SIG-M5 treated with dmso at 0.1 percent for 504 hours (cell line): ENCODE results near the gene ITGA6.
"Not testable (repeated sequence)": the region's sequence is repeated elsewhere in the genome, so short reads cannot be mapped to it uniquely, and the experiment has no call there.

Experiments used
- DNase-seq: peaks from one replicate; lab custom pipeline; 2025; ENCODE audit not compliant: unreplicated experiment; lab: John Stamatoyannopoulos, UW

ITGA6 gene

GRCh38 chr2:172512810-172513523 lies 85.6 kb downstream of the ITGA6 start:
- DNase-seq = no peak

DNA sequence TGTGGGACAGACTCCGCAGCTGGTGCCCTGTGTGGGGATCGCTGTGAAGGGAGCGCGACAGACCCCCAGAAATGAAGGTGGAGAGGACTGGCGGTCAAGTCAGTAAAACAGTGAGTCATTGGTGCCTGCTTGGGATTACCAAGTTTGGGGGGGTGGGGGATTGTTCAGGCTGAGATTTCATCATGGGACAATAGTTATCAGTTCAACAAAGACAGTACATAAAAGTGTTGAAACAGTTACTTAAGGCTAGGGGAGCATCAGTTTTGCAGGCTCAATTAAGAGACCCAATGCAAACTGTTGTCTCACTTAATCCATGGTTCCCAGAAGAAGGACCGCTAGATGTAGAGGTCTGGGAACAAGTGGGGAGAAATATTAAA lies 86.1 kb downstream of the ITGA6 start:
- peak; percentile 33 for DNase-seq

- DNase-seq = peak; percentile 68
Observed at GRCh38 chr2:172513935-172514586, 86.7 kb downstream of the ITGA6 start.

DNA sequence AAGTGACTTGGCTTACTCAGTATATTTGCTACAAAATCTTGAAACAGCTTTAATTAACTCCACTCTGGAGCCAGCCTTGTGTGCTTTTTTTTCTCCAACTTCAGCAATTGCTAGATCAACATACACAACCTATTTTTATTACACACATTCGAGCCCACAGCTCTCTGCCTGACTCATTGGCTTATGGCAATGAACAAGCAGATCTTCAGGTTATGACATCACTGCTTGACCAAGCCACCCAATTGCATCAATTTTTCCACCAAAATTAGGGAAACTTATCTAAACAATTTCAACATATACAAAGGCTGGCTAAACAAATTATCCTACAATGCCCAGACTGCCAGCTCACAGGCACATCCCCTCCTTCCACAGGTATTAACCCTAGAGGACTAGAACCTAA lies 88.9 kb downstream of the ITGA6 start:
- DNase-seq = peak; percentile 11

DNA sequence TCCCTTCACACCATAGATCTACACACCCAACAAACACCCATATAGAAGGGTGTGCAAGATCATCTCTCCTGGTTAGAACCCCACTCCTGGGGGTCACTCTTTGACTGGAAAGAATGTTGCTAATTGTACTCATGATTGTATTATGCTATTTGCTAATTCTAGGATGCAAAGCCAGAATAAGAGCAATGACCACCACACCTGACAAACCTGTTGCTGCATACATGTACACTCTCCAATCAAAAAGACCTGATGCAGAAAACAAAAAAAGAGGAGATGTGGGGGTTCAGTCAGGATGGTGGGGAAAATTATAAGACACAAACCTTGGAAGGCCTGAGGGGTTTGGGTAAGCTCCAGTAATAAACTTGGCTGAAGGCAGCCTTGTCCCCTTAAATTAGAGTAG lies 91.6 kb downstream of the ITGA6 start:
- DNase-seq = no peak

GRCh38 chr2:172525601-172526000 lies 98.2 kb downstream of the ITGA6 start:
- DNase-seq = no peak

DNA sequence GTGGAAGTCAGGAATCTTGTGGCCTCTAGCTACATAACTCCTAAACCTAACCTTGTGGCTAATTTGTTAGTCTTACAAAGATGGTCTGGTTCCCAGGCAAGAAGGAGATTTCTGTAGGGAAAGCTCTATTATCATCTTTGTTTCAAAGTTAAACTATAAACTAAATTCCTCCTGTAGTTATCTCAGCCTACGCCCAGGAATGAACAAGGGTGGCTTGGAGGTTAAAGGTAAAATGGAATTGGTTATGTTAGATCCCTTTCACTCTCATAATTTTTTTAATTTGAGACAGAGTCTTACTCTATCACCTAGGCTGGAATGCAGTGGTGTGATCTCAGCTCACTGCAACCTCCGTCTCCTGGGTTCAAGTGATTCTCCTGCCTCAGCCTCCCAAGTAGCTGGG lies 103.9 kb downstream of the ITGA6 start:
- no peak for DNase-seq

- not testable (repeated sequence) for DNase-seq
Observed at GRCh38 chr2:172532461-172532860, 105.1 kb downstream of the ITGA6 start.

DNA sequence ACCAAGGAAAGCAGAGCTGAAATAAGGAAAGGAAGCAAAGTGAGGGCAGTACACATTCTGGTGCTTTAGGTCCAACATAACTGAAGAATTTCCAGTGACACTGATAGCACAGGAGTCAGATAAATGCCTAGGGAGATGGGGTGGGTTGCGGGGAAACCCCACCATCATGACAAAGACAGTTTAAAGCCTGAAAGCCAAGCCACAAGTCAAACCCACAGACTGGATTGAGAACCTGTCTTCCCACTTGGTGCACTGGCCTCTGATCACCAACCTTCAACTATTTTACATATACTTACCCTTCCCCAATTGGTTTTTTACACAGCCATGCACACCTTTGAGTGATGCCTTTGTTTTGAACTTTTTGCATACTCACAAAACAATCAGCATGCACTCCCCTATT lies 106.3 kb downstream of the ITGA6 start:
- DNase-seq = no peak

- no peak for DNase-seq
Observed at GRCh38 chr2:172535119-172535518, 107.7 kb downstream of the ITGA6 start.

DNA sequence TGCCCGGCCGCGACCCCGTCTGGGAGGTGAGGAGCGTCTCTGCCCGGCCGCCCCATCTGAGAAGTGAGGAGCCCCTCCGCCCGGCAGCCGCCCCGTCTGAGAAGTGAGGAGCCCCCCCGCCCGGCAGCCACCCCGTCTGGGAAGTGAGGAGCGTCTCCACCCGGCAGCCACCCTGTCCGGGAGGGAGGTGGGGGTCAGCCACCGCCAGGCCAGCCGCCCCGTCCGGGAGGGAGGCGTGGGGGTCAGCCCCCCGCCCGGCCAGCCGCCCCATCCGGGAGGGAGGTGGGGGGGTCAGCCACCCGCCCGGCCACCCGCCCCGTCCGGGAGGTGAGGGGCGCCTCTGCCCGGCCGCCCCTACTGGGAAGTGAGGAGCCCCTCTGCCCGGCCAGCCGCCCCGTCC lies 110.5 kb downstream of the ITGA6 start:
- DNase-seq = not testable (repeated sequence)

DNA sequence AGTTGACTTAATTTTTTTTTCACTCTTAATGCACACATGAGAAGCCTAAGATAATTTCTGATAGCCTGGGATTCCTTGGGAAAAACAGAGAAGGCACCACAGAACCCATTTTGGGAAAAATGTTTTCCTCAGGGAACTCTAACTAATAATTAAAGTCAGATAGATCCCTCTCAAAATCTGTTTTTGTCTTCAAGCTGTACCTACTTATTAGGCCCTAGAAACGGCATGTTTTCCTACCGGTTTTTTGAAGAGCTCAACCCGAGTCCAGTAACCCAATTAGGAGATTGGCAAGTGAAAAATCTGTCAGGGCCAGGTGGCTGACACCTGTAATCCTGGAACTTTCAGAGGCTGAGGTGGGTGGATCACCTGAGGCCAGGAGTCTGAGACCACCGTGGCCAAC lies 112.4 kb downstream of the ITGA6 start:
- no peak for DNase-seq

GRCh38 chr2:172540421-172540820 lies 113.0 kb downstream of the ITGA6 start:
- DNase-seq = no peak

DNA sequence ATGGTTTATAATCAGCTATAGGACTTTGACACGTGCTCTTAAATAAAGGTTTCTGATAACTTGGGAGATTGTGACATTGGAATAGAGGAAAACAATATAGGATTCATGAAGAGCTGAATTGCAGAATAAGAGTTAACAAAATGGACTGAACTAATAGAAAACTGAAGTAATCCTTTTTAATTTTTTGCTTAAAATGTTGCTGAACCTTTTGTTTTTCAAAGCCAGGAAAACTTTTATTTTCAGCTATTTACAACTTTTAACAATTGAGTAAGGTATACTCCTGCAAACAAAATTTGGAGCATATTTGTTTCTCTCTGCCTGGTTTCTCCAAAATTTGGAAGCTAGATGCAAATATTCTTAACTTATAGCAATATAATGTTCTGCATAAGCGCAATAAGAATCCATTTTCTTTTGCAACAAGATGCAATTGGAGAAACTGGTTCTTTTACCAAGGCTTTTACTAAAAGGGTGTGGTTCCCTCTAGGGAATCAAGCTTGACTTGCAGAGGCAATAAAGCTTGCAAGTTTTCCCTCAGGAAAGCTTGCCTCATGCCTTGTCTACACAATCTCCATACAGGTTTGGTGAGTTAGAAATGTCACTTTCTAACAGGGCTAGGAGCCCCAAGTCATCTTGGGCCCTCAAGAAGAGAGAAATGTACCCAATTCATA lies 118.2 kb downstream of the ITGA6 start:
- DNase-seq = peak; percentile 16

GRCh38 chr2:172549131-172549530 lies 121.7 kb downstream of the ITGA6 start:
- DNase-seq = no peak

GRCh38 chr2:172549802-172550201 lies 122.4 kb downstream of the ITGA6 start:
- not testable (repeated sequence) for DNase-seq

- DNase-seq = no peak
Observed at GRCh38 chr2:172550419-172550818, 123.0 kb downstream of the ITGA6 start.

DNA sequence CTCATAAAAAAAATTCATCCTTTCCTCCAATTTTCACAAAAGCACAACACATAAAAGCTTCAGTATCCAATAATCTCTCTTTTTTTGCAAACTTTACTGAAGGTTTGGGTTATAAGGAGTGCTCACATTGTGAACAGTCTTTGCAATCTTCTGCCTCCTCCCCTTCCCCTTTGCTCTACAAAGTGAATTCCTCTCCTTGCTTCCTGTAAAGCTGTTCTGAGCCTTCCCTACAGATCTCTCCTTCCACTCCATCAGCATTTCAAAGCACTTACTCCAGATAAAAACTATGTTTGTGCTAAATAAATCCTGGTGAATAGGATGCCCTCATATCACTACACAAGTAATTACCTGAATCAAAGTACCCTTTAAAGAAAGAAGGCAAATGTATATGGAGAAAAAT lies 123.9 kb downstream of the ITGA6 start:
- DNase-seq = no peak

DNA sequence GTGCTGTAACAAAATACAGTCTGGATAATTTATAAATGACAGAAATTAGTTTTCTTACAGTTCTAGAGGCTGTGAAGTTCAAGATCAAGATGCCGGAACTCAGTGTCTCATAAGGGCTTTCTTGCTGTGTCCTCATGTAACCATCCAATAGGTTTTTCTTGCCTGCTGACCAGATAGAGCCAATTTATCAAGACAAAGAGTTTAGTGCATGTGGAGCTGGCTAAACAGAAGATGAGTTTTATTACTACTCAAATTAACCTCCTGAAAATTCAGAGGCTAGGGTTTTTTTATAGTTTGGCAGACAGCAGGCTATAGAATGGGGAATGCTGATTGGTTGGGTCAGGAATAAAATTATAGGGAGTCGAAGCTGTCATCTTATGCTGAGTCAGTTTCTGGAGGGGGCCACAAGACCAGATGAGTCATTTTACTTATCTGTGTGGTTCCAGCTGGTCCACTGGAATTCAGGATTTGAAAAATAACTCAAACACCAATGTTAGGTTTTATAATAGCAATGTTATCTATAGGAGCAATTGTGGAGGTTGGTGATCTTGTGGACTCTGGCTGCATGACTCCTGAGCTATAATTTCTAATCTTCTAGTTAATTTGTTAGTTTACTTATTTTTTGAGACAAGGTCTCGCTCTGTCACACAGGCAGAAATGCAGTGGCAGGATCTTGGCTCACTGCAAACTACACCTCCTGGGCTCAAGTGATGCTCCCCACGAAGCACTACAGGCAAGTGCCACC lies 125.3 kb downstream of the ITGA6 start:
- no peak for DNase-seq

- DNase-seq = no peak
Observed at GRCh38 chr2:172554352-172555271, 127.2 kb downstream of the ITGA6 start.

DNA sequence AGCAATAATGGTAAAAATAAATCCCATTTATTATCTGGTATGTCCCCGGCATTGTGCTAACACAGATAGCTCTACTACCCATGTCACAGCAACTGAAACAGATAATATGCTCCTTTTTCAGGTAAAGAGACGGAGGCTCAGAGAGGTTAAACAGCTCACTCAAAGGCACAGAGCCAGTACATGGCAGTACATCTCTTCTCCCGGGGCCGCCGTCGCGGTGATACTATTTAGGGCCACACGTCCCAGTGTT lies 127.8 kb downstream of the ITGA6 start:
- no peak for DNase-seq
